Coronary artery (tissue), 2 donors: ENCODE results near the gene KCNQ4.

Experiments
- DNase-seq: peaks from one replicate; pipeline ENCODE4 v3.0.0-alpha.2; 2017; ENCODE audit warnings: low spot score
- H3K27ac ChIP-seq, 2 donors: fragments of 200-600 bp; sonication (generic); one replicate each; pipeline ENCODE4 v1.5.1; 2016 to 2019
- H3K4me3 ChIP-seq: fragments of 200-600 bp; sonication (generic); 2 replicates; pipeline ENCODE4 v1.5.1; 2016; ENCODE audit warnings: mild to moderate bottlenecking, moderate library complexity
- CTCF ChIP-seq: fragments of 200-600 bp; sonication (generic); IDR thresholded peaks from one replicate; pipeline ENCODE4 v1.5.1; 2019; ENCODE audit warnings: antibody characterized with exemption

KCNQ4 gene

GRCh38 chr1:40820911-40821693 lies 37.5 kb downstream of the KCNQ4 start:
- no peak for DNase-seq
- TF ChIP-seq CTCF: no peak
- Histone ChIP-seq H3K4me3 (no peak overlapping the region), H3K27ac (peak overlapping the region; percentile 14 to 77)

DNA sequence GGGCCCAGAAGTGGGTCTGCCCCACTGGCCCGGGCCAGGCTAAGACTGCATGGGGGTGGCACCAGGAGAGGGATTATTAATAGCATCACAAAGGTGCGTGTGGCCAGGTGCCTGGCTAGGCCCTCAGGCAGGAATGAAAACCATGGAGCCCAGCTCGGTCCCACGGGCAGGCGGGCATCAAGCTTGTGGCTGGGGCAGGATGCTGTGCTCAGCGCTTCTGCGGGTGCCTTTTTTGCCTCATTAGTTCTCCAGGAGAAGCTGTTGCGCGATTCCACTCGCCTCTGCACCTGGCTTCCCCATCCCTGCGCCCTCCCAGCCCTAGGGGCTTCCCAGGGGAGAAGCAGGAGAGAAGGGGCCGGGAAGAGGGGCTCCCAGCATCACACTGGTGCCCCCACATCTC lies 39.3 kb downstream of the KCNQ4 start:
- Histone ChIP-seq H3K27ac (peak overlapping the region in 1 of 2 donors; percentile 70), H3K4me3 (no peak overlapping the region)
- no peak for DNase-seq
- TF ChIP-seq CTCF: no peak

DNA sequence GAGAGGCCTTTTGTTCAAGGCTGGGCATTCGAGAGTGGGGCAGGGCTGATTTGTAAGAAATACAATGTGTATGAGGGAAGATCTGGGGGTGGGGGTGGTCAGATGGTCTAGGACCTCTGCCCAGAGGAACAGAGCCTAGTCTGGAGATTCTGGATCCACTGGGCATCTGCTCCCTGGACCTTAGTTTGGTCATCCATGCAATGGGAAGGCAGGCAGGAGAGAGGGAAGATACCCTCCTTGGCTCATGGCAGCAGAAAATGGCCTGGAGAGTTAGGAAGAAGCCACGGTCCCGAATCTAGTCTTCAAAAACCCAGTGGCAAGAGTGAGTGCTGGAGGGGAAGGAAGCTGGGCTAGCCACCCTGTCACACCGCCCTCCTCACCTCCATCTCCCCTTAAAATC lies 39.8 kb downstream of the KCNQ4 start:
- TF ChIP-seq CTCF: no peak
- no peak for DNase-seq
- Histone ChIP-seq H3K4me3 (no peak overlapping the region), H3K27ac (peak overlapping the region in 1 of 2 donors; percentile 70)

DNA sequence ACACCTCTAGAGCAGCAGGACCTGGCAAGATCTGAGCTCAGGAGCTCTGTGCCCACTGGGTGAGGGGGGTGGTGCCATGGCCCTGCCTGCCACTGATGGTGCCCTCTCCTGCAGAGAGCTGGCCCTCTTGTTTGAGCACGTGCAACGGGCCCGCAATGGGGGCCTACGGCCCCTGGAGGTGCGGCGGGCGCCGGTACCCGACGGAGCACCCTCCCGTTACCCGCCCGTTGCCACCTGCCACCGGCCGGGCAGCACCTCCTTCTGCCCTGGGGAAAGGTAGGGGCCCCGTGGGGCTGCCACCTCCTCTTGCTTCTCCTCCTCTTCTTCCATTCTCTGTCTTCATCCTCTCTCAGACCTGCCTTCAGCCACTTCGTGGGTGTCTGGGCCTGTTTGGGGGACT lies 40.4 kb downstream of the KCNQ4 start:
- peak overlapping the region; percentile 25 to 70 for H3K27ac ChIP-seq
- TF ChIP-seq CTCF: no peak
- no peak for DNase-seq
- H3K4me3 ChIP-seq: no peak overlapping the region

DNA sequence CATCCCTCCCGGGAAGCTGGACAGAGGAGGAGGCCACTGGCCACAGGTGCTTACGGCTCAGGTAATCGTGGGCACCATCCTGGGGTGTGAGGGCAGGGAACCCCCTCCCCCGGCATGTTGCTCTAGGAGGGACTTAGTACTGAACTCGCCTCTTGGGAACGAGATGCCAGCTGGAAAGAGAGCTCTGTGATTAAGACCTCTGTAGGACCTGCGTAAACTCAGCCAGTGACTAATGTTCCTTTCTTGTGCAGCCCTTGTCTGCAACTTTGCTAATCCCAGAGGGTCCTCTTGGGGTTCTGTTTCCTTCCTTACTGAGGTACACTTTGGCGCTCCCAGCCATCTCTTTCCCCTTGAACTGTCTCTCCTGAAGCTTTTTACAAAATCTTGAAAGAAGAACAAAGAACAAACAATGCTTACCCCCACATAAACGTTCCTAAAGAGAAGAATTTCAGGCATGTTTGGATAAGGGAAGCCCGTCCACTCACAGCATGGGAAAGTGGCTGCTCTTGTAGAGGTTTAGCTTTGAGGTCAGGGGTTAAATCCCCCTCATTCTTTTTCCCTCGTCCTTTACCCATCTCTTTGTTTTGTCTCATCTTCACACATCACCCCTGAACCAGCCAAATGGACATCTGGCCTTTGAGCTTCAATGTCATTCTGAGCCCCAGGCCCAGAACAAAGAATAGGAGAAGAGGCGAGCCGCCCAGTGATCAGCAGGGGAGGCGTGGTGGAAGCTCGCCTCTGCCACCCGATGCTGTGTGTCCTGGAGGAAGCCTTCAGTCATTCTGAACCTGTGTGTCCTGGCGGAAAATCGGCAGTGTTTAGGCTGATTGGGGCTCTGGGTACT lies 41.2 kb downstream of the KCNQ4 start:
- Histone ChIP-seq H3K4me3 (no peak overlapping the region), H3K27ac (peak overlapping the region; percentile 25 to 70)
- TF ChIP-seq CTCF: no peak
- no peak for DNase-seq

DNA sequence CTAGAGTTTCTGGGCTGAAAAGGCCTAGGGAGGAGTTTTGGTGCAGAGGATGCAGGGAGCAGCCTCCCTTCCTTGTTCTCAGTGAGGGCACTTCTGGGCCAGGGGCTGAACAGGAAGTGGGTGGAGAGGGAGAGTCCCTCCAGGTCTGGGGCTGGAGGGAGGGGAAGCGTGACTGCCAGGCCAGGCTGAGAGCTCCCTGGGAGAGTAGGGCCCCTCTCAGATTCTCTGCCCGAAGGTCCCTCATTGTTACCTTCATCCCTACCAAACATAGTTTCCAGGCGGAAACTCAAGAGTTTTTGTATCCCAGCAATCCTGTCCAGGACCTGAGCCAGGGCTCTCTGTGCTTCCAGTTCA lies 41.8 kb downstream of the KCNQ4 start:
- no peak for TF ChIP-seq CTCF
- peak overlapping the region in 1 of 2 donors; percentile 70 for H3K27ac ChIP-seq
- DNase-seq: no peak
- H3K4me3 ChIP-seq: no peak overlapping the region
